Measurements from ENCODE around the gene FEZ2. TPM values are rescaled to one million over a fixed set of nuclear protein-coding genes. Genes with fewer than 3 reads are reported as not detected.

The FEZ2 gene
- total RNA-seq, 1 experiment from 2014 or later = 52.6 TPM

GRCh38 chr2:36626071-36626470 lies 28.1 kb upstream of the FEZ2 start:
- intact Hi-C loops (cut with micrococcal nuclease) = no loop called here
- Histone ChIP-seq H3K9ac (ENCODE audit: low read length) (no peak overlapping the region), H3K4me2 (ENCODE audit: low read length) (no peak overlapping the region), H3K9me2 (replicated peaks; ENCODE audit: low read length) (no peaks in the 10 kb centered on the region), H4K20me1 (ENCODE audit: low read length) (no peaks in the 10 kb centered on the region), H3K36me3 (ENCODE audit: low read depth, low read length) (no peaks in the 10 kb centered on the region), H2AFZ (ENCODE audit: low read length) (no peak overlapping the region), H3K9me3 (ENCODE audit: low read length) (peaks cover 13% of the 10 kb centered on the region), H3K79me2 (ENCODE audit: low read length) (no peaks in the 10 kb centered on the region), H3K27ac (ENCODE audit: low read length) (no peak overlapping the region), H3F3A (ENCODE audit: low read length, unreplicated experiment) (no peaks in the 10 kb centered on the region), H3K27me3 (ENCODE audit: low read length) (no peaks in the 10 kb centered on the region), H3K4me3 (ENCODE audit: low read length) (no peak overlapping the region), H3K4me1 (ENCODE audit: insufficient read depth, low read length) (no peaks in the 10 kb centered on the region)
- no peak for ATAC-seq
- DNase-seq = no peak
- TF ChIP-seq CTCF (conservative IDR thresholded peaks at IDR 0.05; ENCODE audit: low read depth, low read length) (no peak), EZH2 (IDR thresholded peaks at IDR 0.05; ENCODE audit: low read length, unreplicated experiment) (no peak), EZH2phosphoT487 (IDR thresholded peaks at IDR 0.05; ENCODE audit: borderline replicate concordance, low read length) (no peak)
- POLR2A ChIA-PET (ENCODE audit: unreplicated experiment) = no interaction called here
- no TSS peak for BruUV-seq (replicated peaks)
- CTCF ChIA-PET = no interaction called here

DNA sequence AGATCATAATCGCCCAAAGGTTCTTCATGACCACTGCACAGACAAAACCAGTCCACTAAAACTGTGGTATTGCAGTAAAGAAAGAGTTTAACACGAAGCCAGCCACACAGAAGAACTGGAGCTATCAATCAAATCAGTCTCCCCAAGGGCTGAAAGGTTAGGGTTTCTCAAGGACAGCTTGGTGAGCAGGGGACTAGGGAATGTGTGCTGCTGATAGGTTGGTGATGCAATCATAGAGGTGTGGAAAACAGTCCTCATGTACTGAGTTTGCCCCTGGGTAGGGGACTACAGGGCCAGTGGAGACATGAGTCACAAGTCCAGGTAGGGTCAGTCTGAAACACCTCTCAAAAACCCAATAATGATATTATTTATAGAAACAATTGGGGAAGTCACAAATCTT lies 27.3 kb upstream of the FEZ2 start:
- CTCF ChIA-PET = no interaction called here
- intact Hi-C loops (cut with micrococcal nuclease) = no loop called here
- Histone ChIP-seq H3F3A (ENCODE audit: low read length, unreplicated experiment) (no peaks in the 10 kb centered on the region), H3K27me3 (ENCODE audit: low read length) (no peaks in the 10 kb centered on the region), H3K79me2 (ENCODE audit: low read length) (no peaks in the 10 kb centered on the region), H2AFZ (ENCODE audit: low read length) (no peak overlapping the region), H3K4me2 (ENCODE audit: low read length) (no peak overlapping the region), H3K9me3 (ENCODE audit: low read length) (peaks cover 13% of the 10 kb centered on the region), H3K27ac (ENCODE audit: low read length) (no peak overlapping the region), H3K4me3 (ENCODE audit: low read length) (no peak overlapping the region), H3K9ac (ENCODE audit: low read length) (no peak overlapping the region), H3K36me3 (ENCODE audit: low read depth, low read length) (no peaks in the 10 kb centered on the region), H4K20me1 (ENCODE audit: low read length) (no peaks in the 10 kb centered on the region), H3K4me1 (ENCODE audit: insufficient read depth, low read length) (no peaks in the 10 kb centered on the region), H3K9me2 (replicated peaks; ENCODE audit: low read length) (no peaks in the 10 kb centered on the region)
- TF ChIP-seq CTCF (conservative IDR thresholded peaks at IDR 0.05; ENCODE audit: low read depth, low read length) (no peak), EZH2phosphoT487 (IDR thresholded peaks at IDR 0.05; ENCODE audit: borderline replicate concordance, low read length) (no peak), EZH2 (IDR thresholded peaks at IDR 0.05; ENCODE audit: low read length, unreplicated experiment) (no peak)
- POLR2A ChIA-PET (ENCODE audit: unreplicated experiment) = no interaction called here
- no peak for ATAC-seq
- BruUV-seq (replicated peaks) = no TSS peak
- no peak for DNase-seq

DNA sequence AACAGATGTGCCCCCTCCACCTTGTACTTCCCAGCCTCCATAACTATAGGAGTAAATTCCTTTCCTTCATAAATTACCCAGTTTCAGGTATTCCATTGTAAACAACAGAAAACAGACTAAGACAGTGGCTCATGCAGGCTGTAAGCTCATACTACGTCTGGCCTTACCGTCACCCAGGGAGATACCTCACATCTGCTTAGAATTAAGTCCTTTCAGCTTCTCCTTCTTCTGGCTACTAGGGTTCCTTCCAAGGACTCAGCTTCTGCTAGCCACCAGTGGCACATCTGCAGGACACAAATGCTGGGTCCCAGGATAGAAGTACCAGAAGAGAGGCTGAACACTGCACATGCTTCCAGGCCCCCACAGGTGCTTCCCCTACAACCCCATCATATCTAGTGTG lies 22.4 kb upstream of the FEZ2 start:
- no peak for DNase-seq
- Histone ChIP-seq H4K20me1 (ENCODE audit: low read length) (no peaks in the 10 kb centered on the region), H3K4me3 (ENCODE audit: low read length) (no peak overlapping the region), H3K27me3 (ENCODE audit: low read length) (no peaks in the 10 kb centered on the region), H3K9me3 (ENCODE audit: low read length) (peaks cover 3% of the 10 kb centered on the region), H3K9ac (ENCODE audit: low read length) (no peak overlapping the region), H3K4me2 (ENCODE audit: low read length) (no peak overlapping the region), H3K79me2 (ENCODE audit: low read length) (no peaks in the 10 kb centered on the region), H2AFZ (ENCODE audit: low read length) (no peak overlapping the region), H3K9me2 (replicated peaks; ENCODE audit: low read length) (no peaks in the 10 kb centered on the region), H3F3A (ENCODE audit: low read length, unreplicated experiment) (no peaks in the 10 kb centered on the region), H3K36me3 (ENCODE audit: low read depth, low read length) (no peaks in the 10 kb centered on the region), H3K27ac (ENCODE audit: low read length) (no peak overlapping the region), H3K4me1 (ENCODE audit: insufficient read depth, low read length) (no peaks in the 10 kb centered on the region)
- no peak for ATAC-seq
- CTCF ChIA-PET = no interaction called here
- BruUV-seq (replicated peaks) = no TSS peak
- TF ChIP-seq EZH2 (IDR thresholded peaks at IDR 0.05; ENCODE audit: low read length, unreplicated experiment) (no peak), CTCF (conservative IDR thresholded peaks at IDR 0.05; ENCODE audit: low read depth, low read length) (no peak), EZH2phosphoT487 (IDR thresholded peaks at IDR 0.05; ENCODE audit: borderline replicate concordance, low read length) (no peak)
- POLR2A ChIA-PET (ENCODE audit: unreplicated experiment) = interaction anchor here (0.7 kb wide), 1 partner anchor 208 kb away, joined by 6 read pairs; no protein-coding TSS in a partner anchor
- intact Hi-C loops (cut with micrococcal nuclease) = no loop called here
